ENCODE measurements around the gene SAYSD1. TPM values are rescaled to one million over a fixed set of nuclear protein-coding genes. Genes with fewer than 3 reads are reported as not detected.

The SAYSD1 gene
- total RNA-seq, 2 experiments from 2014 or later: 16.0 to 16.8 TPM

DNA sequence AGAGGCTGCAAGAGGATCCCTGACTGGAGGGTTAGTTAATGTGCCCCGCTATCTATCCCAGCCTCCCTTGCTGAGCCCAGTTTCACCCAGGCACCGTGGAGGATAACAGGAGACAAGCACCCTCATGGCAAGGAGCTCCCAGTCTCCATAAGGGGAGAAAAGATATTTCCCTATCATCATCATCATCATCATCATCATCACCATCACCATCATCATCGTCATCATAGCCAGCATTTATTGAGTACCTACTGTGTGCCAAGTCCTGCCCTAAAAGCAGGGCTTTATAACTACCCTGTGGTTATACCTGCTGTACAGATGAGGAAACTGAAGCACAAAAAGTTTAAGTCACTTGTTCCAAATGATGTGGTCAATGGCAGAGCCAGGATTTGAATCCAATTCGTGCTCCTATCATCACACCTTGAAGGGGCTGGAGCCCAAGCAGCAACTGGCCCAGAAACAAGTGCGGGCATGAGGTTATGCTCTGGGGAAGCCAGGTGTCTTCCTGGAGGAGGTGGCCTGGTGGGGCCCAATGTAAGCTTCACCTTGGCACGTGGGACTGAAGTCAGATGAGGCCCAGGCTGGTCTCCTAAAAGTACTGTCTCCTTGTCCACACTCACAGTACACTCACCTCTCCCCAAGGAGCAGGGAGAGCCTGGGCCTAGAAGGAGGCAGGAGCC is 56.4 kb downstream of the SAYSD1 start:
- H3K4me1 Mint-ChIP-seq (ENCODE audit: low read depth): no peaks in the 10 kb centered on the region
- peaks cover 15% of the 10 kb centered on the region for H3K27me3 Mint-ChIP-seq
- no peaks in the 10 kb centered on the region for H3K9me3 Mint-ChIP-seq
- TF ChIP-seq, protein P1, sequence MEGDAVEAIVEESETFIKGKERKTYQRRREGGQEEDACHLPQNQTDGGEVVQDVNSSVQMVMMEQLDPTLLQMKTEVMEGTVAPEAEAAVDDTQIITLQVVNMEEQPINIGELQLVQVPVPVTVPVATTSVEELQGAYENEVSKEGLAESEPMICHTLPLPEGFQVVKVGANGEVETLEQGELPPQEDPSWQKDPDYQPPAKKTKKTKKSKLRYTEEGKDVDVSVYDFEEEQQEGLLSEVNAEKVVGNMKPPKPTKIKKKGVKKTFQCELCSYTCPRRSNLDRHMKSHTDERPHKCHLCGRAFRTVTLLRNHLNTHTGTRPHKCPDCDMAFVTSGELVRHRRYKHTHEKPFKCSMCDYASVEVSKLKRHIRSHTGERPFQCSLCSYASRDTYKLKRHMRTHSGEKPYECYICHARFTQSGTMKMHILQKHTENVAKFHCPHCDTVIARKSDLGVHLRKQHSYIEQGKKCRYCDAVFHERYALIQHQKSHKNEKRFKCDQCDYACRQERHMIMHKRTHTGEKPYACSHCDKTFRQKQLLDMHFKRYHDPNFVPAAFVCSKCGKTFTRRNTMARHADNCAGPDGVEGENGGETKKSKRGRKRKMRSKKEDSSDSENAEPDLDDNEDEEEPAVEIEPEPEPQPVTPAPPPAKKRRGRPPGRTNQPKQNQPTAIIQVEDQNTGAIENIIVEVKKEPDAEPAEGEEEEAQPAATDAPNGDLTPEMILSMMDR (IDR thresholded peaks at IDR 0.05): no peak
- ChIA-PET CTCF (interaction anchor here (1.4 kb wide), 1 partner anchor 85 kb away, joined by 3 read pairs; no protein-coding TSS in a partner anchor), POLR2A (no interaction called here)
- ATAC-seq (no peak), DNase-seq (no peak)
- intact Hi-C loops (cut with micrococcal nuclease): no loop called here
- no peak overlapping the region for H3K27ac Mint-ChIP-seq
- H3K4me3 Mint-ChIP-seq: no peak overlapping the region
- H3K36me3 Mint-ChIP-seq (ENCODE audit: low read depth): no peaks in the 10 kb centered on the region

DNA sequence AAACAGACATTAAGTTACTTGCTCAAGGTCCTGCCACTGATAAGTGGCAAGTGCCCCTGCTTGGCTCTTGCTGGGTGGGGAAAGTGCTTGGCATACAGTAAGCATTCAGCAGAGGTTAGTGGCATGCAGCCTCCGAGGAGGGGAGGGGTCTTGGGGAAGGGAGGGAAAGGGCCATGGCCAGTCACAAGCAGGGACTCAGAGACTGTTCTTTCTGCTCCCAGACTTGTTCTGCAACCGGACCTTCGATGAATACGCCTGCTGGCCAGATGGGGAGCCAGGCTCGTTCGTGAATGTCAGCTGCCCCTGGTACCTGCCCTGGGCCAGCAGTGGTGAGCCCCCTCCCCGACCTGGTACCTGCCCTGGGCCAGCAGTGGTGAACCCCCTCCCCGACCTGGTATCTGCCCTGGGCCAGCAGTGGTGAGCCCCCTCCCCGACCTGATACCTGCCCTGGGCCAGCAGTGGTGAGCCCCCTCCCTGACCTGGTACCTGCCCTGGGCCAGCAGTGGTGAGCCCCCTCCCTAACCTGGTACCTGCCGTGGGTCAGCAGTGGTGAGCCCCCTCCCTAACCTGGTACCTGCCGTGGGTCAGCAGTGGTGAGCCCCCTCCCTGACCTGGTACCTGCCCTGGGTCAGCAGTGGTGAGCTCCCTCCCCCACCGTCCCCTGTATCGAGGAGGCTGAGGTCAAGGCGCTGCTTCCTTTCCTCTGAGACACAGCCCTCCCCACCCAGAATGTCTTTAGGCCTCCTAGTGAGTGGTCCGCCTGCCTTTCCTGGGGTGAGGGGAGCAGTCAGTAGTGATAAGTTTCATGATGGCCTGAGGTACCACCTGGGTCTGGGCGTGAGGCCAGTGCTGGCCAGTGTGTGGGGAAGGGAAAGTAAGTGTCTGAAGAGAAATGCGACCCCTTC is 57.5 kb downstream of the SAYSD1 start:
- intact Hi-C loops (cut with micrococcal nuclease): no loop called here
- Mint-ChIP-seq H3K27ac (no peak overlapping the region), H3K36me3 (ENCODE audit: low read depth) (no peaks in the 10 kb centered on the region), H3K27me3 (peaks cover 16% of the 10 kb centered on the region), H3K4me1 (ENCODE audit: low read depth) (no peaks in the 10 kb centered on the region), H3K9me3 (no peaks in the 10 kb centered on the region), H3K4me3 (no peak overlapping the region)
- ATAC-seq: no peak
- TF ChIP-seq, protein P1 (IDR thresholded peaks at IDR 0.05): no peak
- CTCF ChIA-PET: no interaction called here
- DNase-seq: no peak
- POLR2A ChIA-PET: no interaction called here

DNA sequence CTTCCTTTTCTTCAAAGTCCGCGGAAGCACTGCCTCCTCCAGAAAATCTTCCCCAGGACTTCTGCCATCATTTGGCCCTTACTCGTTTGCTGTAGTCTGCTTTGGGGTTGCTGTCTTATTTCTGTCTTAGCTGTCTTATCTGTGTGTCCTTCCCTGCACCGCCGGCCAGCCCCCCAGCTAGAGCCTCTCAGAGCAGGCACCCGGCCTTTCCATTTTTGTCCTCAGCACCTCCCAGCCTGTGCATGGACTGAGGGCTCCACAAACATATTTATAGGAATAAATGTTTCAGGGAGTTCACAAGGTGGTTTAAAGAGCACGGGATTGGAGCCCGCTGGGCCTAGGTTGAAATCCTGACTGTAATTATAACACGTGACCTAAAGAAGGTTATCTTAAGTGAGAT is 58.3 kb downstream of the SAYSD1 start:
- ChIA-PET POLR2A (no interaction called here), CTCF (interaction anchor here (1.1 to 1.2 kb wide), 2 partner anchors 27 to 30 kb away, joined by 3 to 4 read pairs; no protein-coding TSS in a partner anchor)
- ATAC-seq (no peak), DNase-seq (no peak)
- Mint-ChIP-seq H3K36me3 (ENCODE audit: low read depth) (no peaks in the 10 kb centered on the region), H3K27me3 (peaks cover 19% of the 10 kb centered on the region), H3K9me3 (no peaks in the 10 kb centered on the region), H3K4me3 (no peak overlapping the region), H3K4me1 (ENCODE audit: low read depth) (peaks cover 4% of the 10 kb centered on the region), H3K27ac (no peak overlapping the region)
- intact Hi-C loops (cut with micrococcal nuclease): no loop called here
- TF ChIP-seq, protein P1 (IDR thresholded peaks at IDR 0.05): no peak

DNA sequence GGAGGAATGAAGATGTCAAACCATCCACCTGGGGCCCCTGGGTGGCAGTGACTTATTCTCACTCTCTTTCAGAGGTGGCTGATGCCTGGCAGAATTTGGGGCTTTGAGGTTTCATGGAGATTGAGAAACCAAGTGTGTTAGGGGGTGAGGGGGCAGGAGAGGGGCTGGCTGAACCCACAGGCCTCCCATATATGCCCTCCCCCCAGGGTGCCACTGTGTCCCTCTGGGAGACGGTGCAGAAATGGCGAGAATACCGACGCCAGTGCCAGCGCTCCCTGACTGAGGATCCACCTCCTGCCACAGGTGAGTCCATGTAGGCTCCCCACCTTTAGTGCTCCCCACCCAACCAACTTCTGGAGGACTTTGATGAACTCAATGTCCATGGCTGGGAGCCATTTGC is 58.8 kb downstream of the SAYSD1 start:
- Mint-ChIP-seq H3K9me3 (no peaks in the 10 kb centered on the region), H3K4me3 (no peak overlapping the region), H3K27me3 (peaks cover 18% of the 10 kb centered on the region), H3K27ac (no peak overlapping the region), H3K36me3 (ENCODE audit: low read depth) (no peaks in the 10 kb centered on the region), H3K4me1 (ENCODE audit: low read depth) (peaks cover 9% of the 10 kb centered on the region)
- TF ChIP-seq, protein P1 (IDR thresholded peaks at IDR 0.05): no peak
- no peak for DNase-seq
- CTCF ChIA-PET: interaction anchor here (1.0 to 1.2 kb wide), 3 partner anchors 9 to 30 kb away, joined by 3 to 4 read pairs (median 3); no protein-coding TSS in a partner anchor
- intact Hi-C loops (cut with micrococcal nuclease): no loop called here
- POLR2A ChIA-PET: interaction anchor here (1.3 kb wide), 1 partner anchor 25 kb away, joined by 3 read pairs; no protein-coding TSS in a partner anchor
- ATAC-seq: no peak

Data from activated CD8-positive, alpha-beta T cell treated with anti-CD3 and anti-CD28 coated beads for 36 hours (primary cell).